ENCODE data around the gene KRT14. TPM values are rescaled to one million over a fixed set of nuclear protein-coding genes. Genes with fewer than 3 reads are reported as not detected.
"Not testable (repeated sequence)": the region's sequence is repeated elsewhere in the genome, so short reads cannot be mapped to it uniquely, and the experiment has no call there.

The KRT14 gene
- total RNA-seq, 1 donor from 2014 or later = not detected

DNA sequence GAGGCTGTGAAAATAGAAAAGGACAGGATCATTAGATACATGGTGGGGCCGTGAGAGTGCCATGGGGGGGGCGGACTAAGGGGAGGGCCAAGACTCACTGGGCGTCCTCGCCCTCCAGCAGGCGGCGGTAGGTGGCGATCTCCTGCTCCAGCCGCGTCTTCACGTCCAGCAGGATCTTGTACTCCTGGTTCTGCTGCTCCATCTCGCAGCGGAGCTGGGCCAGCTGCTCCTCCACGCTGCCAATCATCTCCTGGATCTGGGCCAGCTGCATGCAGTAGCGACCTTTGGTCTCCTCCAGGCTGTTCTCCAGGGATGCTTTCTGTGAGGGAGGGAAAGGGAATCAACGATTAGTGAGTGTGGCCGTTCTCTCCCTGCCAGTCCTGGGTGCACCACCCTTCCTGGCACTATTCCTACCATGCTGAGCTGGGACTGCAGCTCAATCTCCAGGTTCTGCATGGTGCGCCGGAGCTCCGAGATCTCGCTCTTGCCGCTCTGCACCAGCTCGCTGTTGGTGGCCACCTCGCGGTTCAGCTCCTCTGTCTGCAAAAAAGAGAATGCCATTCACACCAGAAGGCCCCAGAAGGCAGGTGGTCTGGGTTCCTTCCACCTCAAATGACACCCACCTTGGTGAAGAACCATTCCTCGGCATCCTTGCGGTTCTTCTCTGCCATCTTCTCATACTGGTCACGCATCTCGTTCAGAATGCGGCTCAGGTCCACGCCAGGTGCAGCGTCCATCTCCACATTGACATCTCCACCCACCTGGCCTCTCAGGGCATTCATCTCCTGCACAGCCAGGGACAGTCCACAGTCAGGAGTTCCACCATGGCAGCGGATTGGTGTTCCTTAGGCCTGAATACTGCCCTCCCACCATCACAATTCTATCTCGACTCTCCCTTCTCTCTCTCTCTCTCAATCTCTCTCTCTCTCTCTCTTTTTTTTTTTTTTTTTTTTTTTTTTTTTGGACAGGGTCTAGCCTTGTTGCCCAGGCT lies 3.3 kb downstream of the KRT14 start:
- Histone ChIP-seq H3K27me3 (ENCODE audit: low read depth) (peaks cover 72% of the 10 kb centered on the region), H3K4me1 (no peaks in the 10 kb centered on the region), H3K9me3 (replicated peaks) (no peaks in the 10 kb centered on the region), H3K4me3 (no peak overlapping the region), H3K36me3 (no peaks in the 10 kb centered on the region), H3K27ac (replicated peaks) (no peak overlapping the region)
- intact Hi-C loops (cut with micrococcal nuclease) = no loop called here
- DNase-seq = no peak
- TF ChIP-seq, protein P1, sequence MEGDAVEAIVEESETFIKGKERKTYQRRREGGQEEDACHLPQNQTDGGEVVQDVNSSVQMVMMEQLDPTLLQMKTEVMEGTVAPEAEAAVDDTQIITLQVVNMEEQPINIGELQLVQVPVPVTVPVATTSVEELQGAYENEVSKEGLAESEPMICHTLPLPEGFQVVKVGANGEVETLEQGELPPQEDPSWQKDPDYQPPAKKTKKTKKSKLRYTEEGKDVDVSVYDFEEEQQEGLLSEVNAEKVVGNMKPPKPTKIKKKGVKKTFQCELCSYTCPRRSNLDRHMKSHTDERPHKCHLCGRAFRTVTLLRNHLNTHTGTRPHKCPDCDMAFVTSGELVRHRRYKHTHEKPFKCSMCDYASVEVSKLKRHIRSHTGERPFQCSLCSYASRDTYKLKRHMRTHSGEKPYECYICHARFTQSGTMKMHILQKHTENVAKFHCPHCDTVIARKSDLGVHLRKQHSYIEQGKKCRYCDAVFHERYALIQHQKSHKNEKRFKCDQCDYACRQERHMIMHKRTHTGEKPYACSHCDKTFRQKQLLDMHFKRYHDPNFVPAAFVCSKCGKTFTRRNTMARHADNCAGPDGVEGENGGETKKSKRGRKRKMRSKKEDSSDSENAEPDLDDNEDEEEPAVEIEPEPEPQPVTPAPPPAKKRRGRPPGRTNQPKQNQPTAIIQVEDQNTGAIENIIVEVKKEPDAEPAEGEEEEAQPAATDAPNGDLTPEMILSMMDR (IDR thresholded peaks at IDR 0.05; ENCODE audit: borderline replicate concordance) = no peak

DNA sequence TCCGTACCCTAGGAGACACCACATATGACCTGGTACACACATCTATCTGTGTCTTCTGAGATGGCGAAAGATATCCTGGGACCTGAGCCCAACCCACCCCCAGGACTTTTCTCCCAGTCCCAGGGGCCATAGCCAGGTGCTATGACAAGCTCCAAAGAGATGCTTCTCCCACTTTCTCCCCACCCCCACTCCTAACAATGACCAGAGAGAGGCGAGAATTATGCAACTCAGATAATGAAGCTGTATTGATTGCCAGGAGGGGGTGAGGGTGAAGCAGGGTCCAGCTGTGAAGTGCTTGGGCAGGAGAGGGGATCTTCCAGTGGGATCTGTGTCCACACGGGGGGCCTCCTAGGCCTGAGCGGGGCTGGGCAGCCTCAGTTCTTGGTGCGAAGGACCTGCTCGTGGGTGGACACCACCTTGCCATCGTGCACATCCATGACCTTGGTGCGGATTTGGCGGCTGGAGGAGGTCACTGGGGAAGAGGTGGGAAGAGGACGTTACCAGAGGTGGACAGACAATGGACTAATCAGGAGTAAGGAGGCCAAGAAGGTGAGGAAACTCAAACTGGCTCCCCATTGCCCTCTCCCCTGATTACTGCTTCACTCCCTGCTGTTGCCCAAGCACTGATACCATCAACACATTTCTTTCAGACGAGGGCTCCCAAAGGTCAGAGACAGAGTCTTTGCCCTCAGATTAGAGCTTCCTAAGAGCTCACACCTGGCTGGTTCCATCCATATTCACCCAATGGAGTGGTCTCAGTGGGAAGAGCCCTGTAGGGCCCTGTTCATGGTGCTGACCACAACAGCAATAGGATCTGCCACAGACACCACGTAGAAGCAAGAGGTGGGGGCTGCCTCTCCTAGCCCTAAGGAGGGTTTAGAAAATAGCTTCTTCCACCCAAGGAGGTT lies 4.4 kb downstream of the KRT14 start:
- H3K27me3 ChIP-seq (ENCODE audit: low read depth) = peaks cover 74% of the 10 kb centered on the region
- DNase-seq; intact Hi-C loops (cut with micrococcal nuclease); H3K36me3 ChIP-seq; H3K4me1 ChIP-seq; H3K9me3 ChIP-seq (replicated peaks); H3K27ac ChIP-seq (replicated peaks); H3K4me3 ChIP-seq: not testable (repeated sequence)

DNA sequence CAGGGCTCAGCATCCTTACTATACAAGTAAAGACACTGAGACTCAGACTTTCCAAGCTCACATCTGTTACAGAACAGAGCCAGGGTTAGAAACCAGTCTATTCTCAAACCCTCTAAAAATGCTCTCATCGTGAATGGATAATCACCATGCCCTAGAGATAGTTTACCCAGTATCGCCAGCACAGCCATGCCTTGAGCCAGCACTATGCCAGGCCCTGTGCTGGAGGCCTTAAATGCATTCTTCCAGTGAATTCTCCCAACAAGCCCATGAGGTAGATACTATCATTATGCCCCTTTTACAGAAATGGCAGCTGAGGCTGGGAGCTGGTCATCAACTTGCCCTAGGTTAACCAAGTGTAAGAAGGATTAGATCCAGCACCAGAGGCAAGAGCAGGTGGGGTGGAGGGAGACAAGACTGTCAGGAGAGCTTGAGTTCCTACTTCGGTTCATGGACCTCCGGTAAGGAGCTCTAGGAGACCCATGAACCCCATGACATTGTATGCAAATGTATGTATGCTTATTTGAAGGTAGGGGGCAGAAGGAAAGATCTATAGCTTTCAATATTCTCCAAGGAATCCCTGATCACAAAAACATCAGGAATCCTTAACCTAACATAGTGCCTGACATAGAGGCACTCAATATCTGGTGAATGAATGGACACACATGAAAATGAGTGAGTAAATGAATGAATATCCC lies 5.2 kb downstream of the KRT14 start:
- TF ChIP-seq, protein P1 (IDR thresholded peaks at IDR 0.05; ENCODE audit: borderline replicate concordance) = no peak
- Histone ChIP-seq H3K27ac (replicated peaks) (no peak overlapping the region), H3K36me3 (no peaks in the 10 kb centered on the region), H3K4me3 (no peak overlapping the region), H3K4me1 (no peaks in the 10 kb centered on the region), H3K27me3 (ENCODE audit: low read depth) (peaks cover 78% of the 10 kb centered on the region), H3K9me3 (replicated peaks) (no peaks in the 10 kb centered on the region)
- intact Hi-C loops (cut with micrococcal nuclease) = no loop called here
- DNase-seq = no peak

DNA sequence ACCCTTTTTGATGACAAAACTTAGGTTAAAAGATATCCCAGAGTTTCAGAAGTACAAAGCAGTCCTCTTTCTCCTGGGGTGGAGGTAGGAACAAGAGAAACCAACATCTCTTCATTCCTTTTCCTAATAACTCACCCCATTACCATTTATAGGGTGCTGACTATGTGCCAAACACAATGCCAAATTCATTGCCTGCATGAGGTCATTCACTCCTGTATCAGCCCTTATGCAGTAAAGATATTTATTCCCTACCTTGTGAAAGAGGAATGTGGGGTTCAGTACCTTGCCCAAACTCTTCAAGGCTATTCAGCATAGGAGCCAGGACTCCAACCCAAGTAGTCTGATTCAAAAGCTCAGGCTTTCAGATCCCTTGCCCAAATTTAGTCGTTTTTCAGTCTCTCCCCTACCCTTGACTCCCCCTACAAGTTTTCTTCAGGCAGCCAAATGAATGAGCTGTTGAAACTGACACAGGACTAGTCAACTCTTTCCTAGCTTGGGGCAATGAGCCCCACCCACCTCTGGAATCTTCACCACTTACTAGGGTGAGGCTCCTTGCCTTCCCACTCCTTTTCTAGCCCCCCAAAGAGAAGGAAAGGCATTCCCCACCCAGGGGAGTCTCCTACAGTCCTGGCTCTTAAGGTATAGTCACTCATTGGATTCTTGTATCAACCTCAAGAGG lies 5.9 kb downstream of the KRT14 start:
- H3K27me3 ChIP-seq (ENCODE audit: low read depth) = peaks cover 85% of the 10 kb centered on the region
- no peak overlapping the region for H3K4me3 ChIP-seq
- no peaks in the 10 kb centered on the region for H3K36me3 ChIP-seq
- no peaks in the 10 kb centered on the region for H3K9me3 ChIP-seq (replicated peaks)
- DNase-seq = no peak
- intact Hi-C loops (cut with micrococcal nuclease) = no loop called here
- H3K27ac ChIP-seq (replicated peaks) = no peak overlapping the region
- TF ChIP-seq, protein P1 (IDR thresholded peaks at IDR 0.05; ENCODE audit: borderline replicate concordance) = no peak
- H3K4me1 ChIP-seq = no peaks in the 10 kb centered on the region

DNA sequence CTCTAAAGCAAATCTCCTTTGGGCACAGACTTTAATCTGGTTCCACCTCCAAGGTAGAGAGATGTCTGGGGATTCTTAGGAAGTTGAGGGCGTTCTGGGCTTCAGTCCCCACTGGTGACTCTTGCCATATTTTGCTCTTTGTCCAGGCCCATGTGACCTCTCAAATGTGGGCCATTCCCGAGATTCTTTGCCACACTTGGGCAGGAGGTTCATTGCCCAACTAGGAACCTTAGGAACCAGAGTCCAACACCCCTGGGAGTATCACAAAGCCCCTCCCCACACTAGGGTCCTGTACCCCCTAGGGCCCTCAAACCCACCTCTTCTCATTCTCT lies 6.5 kb downstream of the KRT14 start:
- H3K4me1 ChIP-seq = no peaks in the 10 kb centered on the region
- DNase-seq = no peak
- H3K9me3 ChIP-seq (replicated peaks) = no peaks in the 10 kb centered on the region
- no peaks in the 10 kb centered on the region for H3K36me3 ChIP-seq
- H3K27me3 ChIP-seq (ENCODE audit: low read depth) = peaks cover 91% of the 10 kb centered on the region
- intact Hi-C loops (cut with micrococcal nuclease) = no loop called here
- H3K4me3 ChIP-seq = no peak overlapping the region
- TF ChIP-seq, protein P1 (IDR thresholded peaks at IDR 0.05; ENCODE audit: borderline replicate concordance) = no peak
- no peak overlapping the region for H3K27ac ChIP-seq (replicated peaks)

Measured in left ventricle myocardium inferior (tissue), 1 donor.